HG03378 (cell line): ENCODE results near the gene ACOT11.
"Not testable (repeated sequence)": the region's sequence is repeated elsewhere in the genome, so short reads cannot be mapped to it uniquely, and the experiment has no call there.

ENCODE experiments used
- ATAC-seq: cut with Tn5 transposase; IDR thresholded peaks from one replicate; pipeline ENCODE4 v1.9.1; 2021; ENCODE audit warnings: mild to moderate bottlenecking, moderate library complexity; ENCODE audit not compliant: unreplicated experiment

ACOT11 gene

GRCh38 chr1:54606990-54607325 lies 58.9 kb downstream of the ACOT11 start:
- ATAC-seq = no peak

GRCh38 chr1:54607821-54608565 lies 60.0 kb downstream of the ACOT11 start:
- ATAC-seq = no peak

GRCh38 chr1:54608566-54609230 lies 60.7 kb downstream of the ACOT11 start:
- no peak for ATAC-seq

- ATAC-seq = no peak
Measured at GRCh38 chr1:54609301-54609921, 61.4 kb downstream of the ACOT11 start.

- ATAC-seq = no peak
Measured at GRCh38 chr1:54610048-54610447, 62.0 kb downstream of the ACOT11 start.

- ATAC-seq = no peak
Measured at GRCh38 chr1:54610601-54611580, 62.9 kb downstream of the ACOT11 start.

GRCh38 chr1:54611621-54612020 lies 63.6 kb downstream of the ACOT11 start:
- no peak for ATAC-seq

GRCh38 chr1:54614024-54614423 lies 66.0 kb downstream of the ACOT11 start:
- ATAC-seq = no peak

- ATAC-seq = no peak
Measured at GRCh38 chr1:54614563-54614962, 66.5 kb downstream of the ACOT11 start.

- ATAC-seq = no peak
Measured at GRCh38 chr1:54615531-54616279, 67.7 kb downstream of the ACOT11 start.

- no peak for ATAC-seq
Measured at GRCh38 chr1:54619749-54620148, 71.7 kb downstream of the ACOT11 start.

- ATAC-seq = no peak
Measured at GRCh38 chr1:54623216-54624007, 75.4 kb downstream of the ACOT11 start, which contains the start of gene FAM151A. Gene FAM151A (minus strand): TSS chr1:54623525. CDS start chr1:54623395, 130 bp downstream.

- no peak for ATAC-seq
Measured at GRCh38 chr1:54624466-54625464, 76.7 kb downstream of the ACOT11 start.

- ATAC-seq = no peak
Measured at GRCh38 chr1:54627196-54627595, 79.2 kb downstream of the ACOT11 start.

GRCh38 chr1:54635804-54636203 lies 87.8 kb downstream of the ACOT11 start:
- ATAC-seq = not testable (repeated sequence)

- not testable (repeated sequence) for ATAC-seq
Measured at GRCh38 chr1:54636461-54637446, 88.7 kb downstream of the ACOT11 start.

GRCh38 chr1:54640361-54640760 lies 92.3 kb downstream of the ACOT11 start:
- ATAC-seq = no peak
